SU-DHL-6 (cell line): ENCODE results near the gene SNRPE.
"Not testable (repeated sequence)": the region's sequence is repeated elsewhere in the genome, so short reads cannot be mapped to it uniquely, and the experiment has no call there.

Experiments
- H2AFZ ChIP-seq: fragments of 200-600 bp; sonication (generic); 2 replicates; pipeline ENCODE4 v1.6.1; 2014; ENCODE audit warnings: low read depth, mild to moderate bottlenecking, moderate library complexity, mixed read lengths, antibody characterized with exemption, low read length; ENCODE audit not compliant: severe bottlenecking
- H3F3A ChIP-seq: fragments of 200-600 bp; shearing (Covaris generic); 2 replicates; pipeline ENCODE4 v1.6.0; 2016; ENCODE audit warnings: antibody characterized with exemption, mild to moderate bottlenecking; ENCODE audit not compliant: insufficient read depth
- H3K27ac ChIP-seq: fragments of 200-600 bp; sonication (generic); 2 replicates; pipeline ENCODE4 v1.5.1; 2016; ENCODE audit warnings: low read depth, mild to moderate bottlenecking, low read length, moderate library complexity, mixed read lengths
- H3K27me3 ChIP-seq: fragments of 200-600 bp; sonication (generic), shearing (Covaris generic); 2 replicates; pipeline ENCODE4 v1.6.0; 2014; ENCODE audit warnings: mild to moderate bottlenecking, low read length
- H3K36me3 ChIP-seq: fragments of 200-600 bp; sonication (generic); 2 replicates; pipeline ENCODE4 v1.6.1; 2014; ENCODE audit warnings: mild to moderate bottlenecking, low read length, mixed read lengths
- H3K4me2 ChIP-seq: fragments of 300-600, 200-600 bp; shearing (Covaris generic), sonication (generic); 2 replicates; pipeline ENCODE4 v1.6.0; 2014; ENCODE audit warnings: low read length, low read depth, mild to moderate bottlenecking; ENCODE audit not compliant: poor library complexity, severe bottlenecking
- H3K4me3 ChIP-seq: fragments of 200-600 bp; sonication (generic); 2 replicates; pipeline ENCODE4 v1.5.1; 2014; ENCODE audit warnings: antibody characterized with exemption, low read length, mild to moderate bottlenecking, mixed read lengths; ENCODE audit not compliant: insufficient read depth, poor library complexity, severe bottlenecking
- H3K79me2 ChIP-seq: fragments of 200-600 bp; sonication (generic); 2 replicates; pipeline ENCODE4 v1.6.1; 2014; ENCODE audit warnings: mild to moderate bottlenecking, low read length, moderate library complexity; ENCODE audit not compliant: insufficient read depth
- H3K9ac ChIP-seq: fragments of 200-600 bp; sonication (generic); 2 replicates; pipeline ENCODE4 v1.7.0; 2014; ENCODE audit warnings: mild to moderate bottlenecking, low read length
- H3K9me2 ChIP-seq: fragments of 200-600 bp; sonication (generic); replicated peaks from 2 replicates; pipeline ENCODE4 v1.6.1; 2014; ENCODE audit warnings: low read length; ENCODE audit not compliant: insufficient read depth
- H3K9me3 ChIP-seq: fragments of 200-600 bp; sonication (generic); 2 replicates; pipeline ENCODE4 v1.6.1; 2014; ENCODE audit warnings: low read length, mixed read lengths; ENCODE audit not compliant: insufficient read depth
- H4K20me1 ChIP-seq: fragments of 200-600 bp; sonication (generic); 2 replicates; pipeline ENCODE4 v1.6.1; 2014; ENCODE audit warnings: low read depth, mild to moderate bottlenecking, antibody characterized with exemption, low read length, moderate library complexity, mixed read lengths
- EZH2phosphoT487 ChIP-seq: fragments of 200-600 bp; sonication (generic), shearing (Covaris generic); conservative IDR thresholded peaks from 2 replicates; pipeline ENCODE4 v1.6.1; 2018; ENCODE audit warnings: mild to moderate bottlenecking, antibody characterized with exemption, low read length, moderate library complexity, mixed read lengths
- TF ChIP-seq, protein P1 (sequence below): fragments of 200-600 bp; sonication (generic); IDR thresholded peaks from one replicate; pipeline ENCODE4 v1.5.1; 2017; ENCODE audit warnings: antibody characterized with exemption, mild to moderate bottlenecking, low read length, moderate library complexity; ENCODE audit not compliant: insufficient read depth, poor library complexity, severe bottlenecking

SNRPE gene

DNA sequence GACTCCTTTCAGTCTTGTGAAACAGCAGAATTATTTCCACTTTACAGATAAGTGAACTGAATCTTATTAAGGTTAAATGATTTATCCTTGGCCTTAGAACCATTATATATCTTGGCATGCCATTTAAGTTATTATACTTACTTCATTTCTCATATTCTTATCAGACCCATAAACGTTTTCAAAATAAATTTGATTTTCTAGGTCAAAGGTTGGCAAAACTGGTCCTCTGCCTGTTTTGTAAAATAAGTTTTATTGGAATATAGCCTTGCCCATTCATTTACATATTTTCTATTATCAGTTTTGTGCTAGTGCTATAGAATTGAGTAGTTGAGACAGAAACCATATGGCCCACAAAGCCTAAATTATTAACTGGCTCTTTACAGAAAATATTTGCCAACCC lies 32.9 kb upstream of the SNRPE start:
- TF ChIP-seq EZH2phosphoT487 = no peak
- TF ChIP-seq, protein P1, sequence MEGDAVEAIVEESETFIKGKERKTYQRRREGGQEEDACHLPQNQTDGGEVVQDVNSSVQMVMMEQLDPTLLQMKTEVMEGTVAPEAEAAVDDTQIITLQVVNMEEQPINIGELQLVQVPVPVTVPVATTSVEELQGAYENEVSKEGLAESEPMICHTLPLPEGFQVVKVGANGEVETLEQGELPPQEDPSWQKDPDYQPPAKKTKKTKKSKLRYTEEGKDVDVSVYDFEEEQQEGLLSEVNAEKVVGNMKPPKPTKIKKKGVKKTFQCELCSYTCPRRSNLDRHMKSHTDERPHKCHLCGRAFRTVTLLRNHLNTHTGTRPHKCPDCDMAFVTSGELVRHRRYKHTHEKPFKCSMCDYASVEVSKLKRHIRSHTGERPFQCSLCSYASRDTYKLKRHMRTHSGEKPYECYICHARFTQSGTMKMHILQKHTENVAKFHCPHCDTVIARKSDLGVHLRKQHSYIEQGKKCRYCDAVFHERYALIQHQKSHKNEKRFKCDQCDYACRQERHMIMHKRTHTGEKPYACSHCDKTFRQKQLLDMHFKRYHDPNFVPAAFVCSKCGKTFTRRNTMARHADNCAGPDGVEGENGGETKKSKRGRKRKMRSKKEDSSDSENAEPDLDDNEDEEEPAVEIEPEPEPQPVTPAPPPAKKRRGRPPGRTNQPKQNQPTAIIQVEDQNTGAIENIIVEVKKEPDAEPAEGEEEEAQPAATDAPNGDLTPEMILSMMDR = no peak
- H3K4me2 ChIP-seq = no peak overlapping the region
- 0 out of 2 replicates have a peak, but pooled peaks cover 5% of the 10 kb centered on the region for H3F3A ChIP-seq

DNA sequence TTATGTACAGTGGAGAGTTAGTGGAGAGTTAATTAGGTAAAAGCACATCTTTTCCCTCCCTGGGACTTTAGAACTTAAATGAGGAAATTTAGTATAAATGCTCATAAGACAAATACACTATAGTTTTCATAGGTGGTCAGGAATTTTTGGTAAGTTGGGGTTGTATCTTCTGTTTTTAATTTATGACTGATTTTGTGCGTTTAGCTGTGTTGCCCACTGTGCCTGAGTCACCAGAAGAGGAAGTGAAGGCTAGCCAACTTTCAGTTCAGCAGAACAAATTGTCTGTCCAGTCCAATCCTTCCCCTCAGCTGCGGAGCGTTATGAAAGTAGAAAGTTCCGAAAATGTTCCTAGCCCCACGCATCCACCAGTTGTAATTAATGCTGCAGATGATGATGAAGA lies 32.2 kb upstream of the SNRPE start:
- not testable (repeated sequence) for H3K27ac ChIP-seq, H3K4me3 ChIP-seq, H2AFZ ChIP-seq, H3K27me3 ChIP-seq, H3F3A ChIP-seq, H4K20me1 ChIP-seq, H3K4me2 ChIP-seq, H3K9me2 ChIP-seq, H3K9me3 ChIP-seq, H3K9ac ChIP-seq, H3K79me2 ChIP-seq
- peaks cover 44% of the 10 kb centered on the region for H3K36me3 ChIP-seq

More for the DNA sequence above, 32.9 kb upstream of the SNRPE start:
- no peak overlapping the region for H3K4me3 ChIP-seq
- peaks cover 8% of the 10 kb centered on the region; the same call in 1 of the 2 replicates for H3K79me2 ChIP-seq
- no peak overlapping the region for H3K27ac ChIP-seq
- no peaks in the 10 kb centered on the region for H3K9me3 ChIP-seq
- 0 out of 2 replicates have a peak, but pooled peaks cover 7% of the 10 kb centered on the region for H4K20me1 ChIP-seq
- no peaks in the 10 kb centered on the region for H3K9me2 ChIP-seq
- H2AFZ ChIP-seq = no peak overlapping the region
- H3K27me3 ChIP-seq = no peaks in the 10 kb centered on the region
- peaks cover 39% of the 10 kb centered on the region for H3K36me3 ChIP-seq
- H3K9ac ChIP-seq = no peak overlapping the region

DNA sequence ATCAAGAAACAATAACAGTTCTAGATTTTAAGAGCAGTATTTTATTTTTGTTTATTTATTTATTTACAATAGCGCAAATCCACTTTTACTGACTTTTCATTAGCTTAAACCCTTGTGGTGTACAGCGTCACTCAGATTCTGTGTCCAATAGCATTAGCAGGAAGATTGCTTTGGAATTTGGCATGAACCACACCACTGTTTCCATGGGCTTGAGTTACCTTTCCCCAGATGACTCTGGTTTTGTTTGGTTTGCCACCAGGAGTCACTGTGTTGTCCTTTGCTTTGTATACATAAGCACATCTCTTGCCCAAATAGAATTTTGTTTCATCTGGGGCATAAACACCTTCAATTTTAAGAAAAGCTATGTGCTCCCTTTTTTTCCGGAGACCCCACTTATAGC lies 25.9 kb upstream of the SNRPE start:
- no peaks in the 10 kb centered on the region for H3K9me2 ChIP-seq
- H3K9ac ChIP-seq = no peak overlapping the region
- no peak overlapping the region for H3K4me2 ChIP-seq
- H3K27ac ChIP-seq = no peak overlapping the region
- H3K27me3 ChIP-seq = no peaks in the 10 kb centered on the region
- no peak overlapping the region for H2AFZ ChIP-seq
- no peak overlapping the region for H3K4me3 ChIP-seq
- TF ChIP-seq, protein P1 = no peak
- no peak for TF ChIP-seq EZH2phosphoT487
- no peaks in the 10 kb centered on the region for H3K9me3 ChIP-seq
- no peaks in the 10 kb centered on the region for H3F3A ChIP-seq
- H3K36me3 ChIP-seq = peaks cover 42% of the 10 kb centered on the region
- H3K79me2 ChIP-seq = no peaks in the 10 kb centered on the region
- no peaks in the 10 kb centered on the region for H4K20me1 ChIP-seq

DNA sequence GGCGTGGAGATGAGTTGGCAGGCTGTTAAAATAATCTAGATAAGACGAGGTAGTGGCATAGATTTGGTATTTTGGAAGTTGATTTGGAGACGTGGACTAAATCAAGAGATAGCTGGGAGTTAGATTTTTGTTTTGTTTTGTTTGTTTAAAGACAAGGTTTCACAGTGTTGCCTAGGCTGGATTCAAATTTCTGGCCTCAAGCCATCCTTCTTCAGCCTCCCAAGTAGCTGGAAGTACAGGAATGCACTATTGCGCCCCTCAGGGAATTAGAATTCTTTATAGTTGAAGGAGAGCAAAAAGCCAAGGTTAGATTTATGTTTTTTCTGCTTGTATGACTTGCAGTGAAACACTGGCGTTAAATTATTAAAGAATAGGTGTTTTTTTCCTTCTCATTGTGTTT lies 22.3 kb upstream of the SNRPE start:
- Histone ChIP-seq H3K4me2 (no peak overlapping the region), H3K79me2 (no peaks in the 10 kb centered on the region)

More for the DNA sequence above, 22.3 kb upstream of the SNRPE start:
- no peak for TF ChIP-seq EZH2phosphoT487
- TF ChIP-seq, protein P1 = no peak
- no peak overlapping the region for H3K4me3 ChIP-seq
- no peaks in the 10 kb centered on the region for H3K9me2 ChIP-seq
- no peak overlapping the region for H3K9ac ChIP-seq
- H3K27me3 ChIP-seq = no peaks in the 10 kb centered on the region
- no peaks in the 10 kb centered on the region for H4K20me1 ChIP-seq
- no peaks in the 10 kb centered on the region for H3F3A ChIP-seq
- H3K9me3 ChIP-seq = no peaks in the 10 kb centered on the region
- H3K36me3 ChIP-seq = peaks cover 38% of the 10 kb centered on the region
- H2AFZ ChIP-seq = no peak overlapping the region
- H3K27ac ChIP-seq = no peak overlapping the region
